Natural killer cell (primary cell): ENCODE results near the gene RBMY1A1. TPM values are rescaled to one million over a fixed set of nuclear protein-coding genes. Genes with fewer than 3 reads are reported as not detected.
"Not testable (repeated sequence)": the region's sequence is repeated elsewhere in the genome, so short reads cannot be mapped to it uniquely, and the experiment has no call there.

Source experiments
- ATAC-seq, 3 donors: fragments of 150-1000 bp in 2 of 3; fragments of 200-7000 bp in 1 of 3; cut with Tn5 transposase; 1 replicate in 1 of 3; 2 replicates in 2 of 3; pipeline ENCODE4 v1.10.0; 2021; ENCODE audit warnings: mild to moderate bottlenecking in 2 of 3, moderate library complexity in 2 of 3
- DNase-seq, 2 donors: peaks; one replicate each; pipeline versions ENCODE4 v3.0.0 to v3.0.0-alpha.2; 2013 to 2021; ENCODE audit warnings: mixed read lengths in 1 of 2
- H3K27ac ChIP-seq: one replicate; pipeline ENCODE4 v1.5.1; 2013; ENCODE audit warnings: mild to moderate bottlenecking, low read length
- H3K27me3 ChIP-seq: one replicate; pipeline ENCODE4 v1.6.1; 2013; ENCODE audit warnings: low read length; ENCODE audit not compliant: control insufficient read depth, insufficient read depth
- H3K36me3 ChIP-seq: one replicate; pipeline ENCODE4 v1.6.1; 2013; ENCODE audit warnings: low read length; ENCODE audit not compliant: control insufficient read depth, insufficient read depth
- H3K4me1 ChIP-seq: one replicate; pipeline ENCODE4 v1.6.1; 2013; ENCODE audit warnings: low read length; ENCODE audit not compliant: control insufficient read depth, insufficient read depth
- H3K4me3 ChIP-seq: one replicate; pipeline ENCODE4 v1.5.1; 2013; ENCODE audit warnings: low read length
- H3K9me3 ChIP-seq: one replicate; pipeline ENCODE4 v1.6.1; 2013; ENCODE audit warnings: low read length; ENCODE audit not compliant: control insufficient read depth, insufficient read depth
- H3K27ac Mint-ChIP-seq, 2 donors: one replicate each; pipeline ENCODE4 v1.8.0; 2022; ENCODE audit warnings: mild to moderate bottlenecking in 2 of 2, mixed read lengths in 2 of 2, moderate library complexity in 1 of 2
- H3K27me3 Mint-ChIP-seq, 2 donors: one replicate each; pipeline ENCODE4 v1.8.0; 2022; ENCODE audit warnings: low read depth in 2 of 2, mixed read lengths in 2 of 2
- H3K36me3 Mint-ChIP-seq: one replicate; pipeline ENCODE4 v1.8.0; 2022; ENCODE audit warnings: mixed read lengths
- H3K4me1 Mint-ChIP-seq, 2 donors: one replicate each; pipeline ENCODE4 v1.8.0; 2022; ENCODE audit warnings: mixed read lengths in 2 of 2
- H3K4me3 Mint-ChIP-seq: one replicate; pipeline ENCODE4 v1.8.0; 2022; ENCODE audit warnings: mild to moderate bottlenecking, moderate library complexity, mixed read lengths
- H3K9me3 Mint-ChIP-seq, 2 donors: one replicate each; pipeline ENCODE4 v1.8.0; 2022; ENCODE audit warnings: mixed read lengths in 2 of 2
- WGBS: methylation state at CpG from one replicate; pipeline ENCODE4 v1.1.7; 2013; ENCODE audit warnings: missing lambda C conversion rate; ENCODE audit not compliant: insufficient coverage; 5-methylcytosine and 5-hydroxymethylcytosine counted together
- intact Hi-C: fragments of 100-400 bp; cut with micrococcal nuclease; formaldehyde crosslinking; loops from one replicate; pipeline ENCODE4 v1.14.2; 2022
- total RNA-seq, 4 donors: library from RNA; stranded (reverse); fragments of 120-200 nt in 1 of 4; gene quantifications; one replicate each; pipeline versions ENCODE4 v1.2.3 to v1.2.4, GENCODE V29; 2013 to 2022
- TF ChIP-seq, protein P1 (sequence below): fragments of 200-600 bp; IDR thresholded peaks from one replicate; pipeline ENCODE4 v1.8.0; 2022; ENCODE audit warnings: antibody characterized with exemption

RBMY1A1 gene
- not detected for total RNA-seq
- not detected for total RNA-seq (2013)

DNA sequence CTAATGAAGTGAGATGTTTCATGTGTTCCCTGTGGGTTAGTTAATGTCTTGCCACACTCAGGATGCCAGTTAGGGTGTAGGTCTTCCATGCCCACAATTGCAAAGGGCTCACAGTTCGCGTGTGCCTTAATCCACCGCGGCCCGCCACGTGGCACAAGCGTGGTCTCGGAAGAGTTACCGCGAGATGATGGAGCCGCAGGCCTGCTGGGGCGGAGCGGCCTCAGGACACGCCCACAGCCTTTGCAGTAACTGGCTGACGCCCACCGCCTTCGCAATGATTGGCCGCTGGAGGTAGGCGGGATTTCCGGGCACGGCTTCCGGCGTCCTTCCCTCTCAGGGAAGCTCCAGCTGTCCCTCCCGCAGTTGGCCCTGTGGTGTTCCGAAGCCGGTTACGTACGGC is at the start of gene RBMY1A1:
Gene RBMY1A1, plus strand, starts transcription at position 301 of the 400 bp plus-strand sequence. CDS start 2,013 bp downstream, outside the sequence.
- H3K36me3 Mint-ChIP-seq, DNase-seq, H3K9me3 Mint-ChIP-seq, H3K4me1 Mint-ChIP-seq, H3K27ac Mint-ChIP-seq, H3K36me3 ChIP-seq, H3K27me3 Mint-ChIP-seq, H3K4me3 Mint-ChIP-seq, H3K4me1 ChIP-seq, ATAC-seq, intact Hi-C loops, H3K27me3 ChIP-seq, H3K9me3 ChIP-seq, H3K27ac ChIP-seq, H3K4me3 ChIP-seq: not testable (repeated sequence)
- no CpG with 5 or more reads among the region's 28 CpGs for WGBS

DNA sequence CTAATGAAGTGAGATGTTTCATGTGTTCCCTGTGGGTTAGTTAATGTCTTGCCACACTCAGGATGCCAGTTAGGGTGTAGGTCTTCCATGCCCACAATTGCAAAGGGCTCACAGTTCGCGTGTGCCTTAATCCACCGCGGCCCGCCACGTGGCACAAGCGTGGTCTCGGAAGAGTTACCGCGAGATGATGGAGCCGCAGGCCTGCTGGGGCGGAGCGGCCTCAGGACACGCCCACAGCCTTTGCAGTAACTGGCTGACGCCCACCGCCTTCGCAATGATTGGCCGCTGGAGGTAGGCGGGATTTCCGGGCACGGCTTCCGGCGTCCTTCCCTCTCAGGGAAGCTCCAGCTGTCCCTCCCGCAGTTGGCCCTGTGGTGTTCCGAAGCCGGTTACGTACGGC is 23.6 kb upstream of the RBMY1A1 start, which contains the start of gene RBMY1B:
Gene RBMY1B, plus strand, starts transcription at position 301 of the 400 bp plus-strand sequence. CDS start 2,013 bp downstream, outside the sequence.
- intact Hi-C loops, H3K9me3 Mint-ChIP-seq, DNase-seq, H3K4me3 Mint-ChIP-seq, H3K36me3 ChIP-seq, H3K27ac ChIP-seq, H3K27me3 Mint-ChIP-seq, ATAC-seq, H3K27ac Mint-ChIP-seq, H3K9me3 ChIP-seq, H3K4me1 ChIP-seq, H3K27me3 ChIP-seq, H3K36me3 Mint-ChIP-seq, H3K4me3 ChIP-seq, H3K4me1 Mint-ChIP-seq: not testable (repeated sequence)
- WGBS = no CpG with 5 or more reads among the region's 28 CpGs

DNA sequence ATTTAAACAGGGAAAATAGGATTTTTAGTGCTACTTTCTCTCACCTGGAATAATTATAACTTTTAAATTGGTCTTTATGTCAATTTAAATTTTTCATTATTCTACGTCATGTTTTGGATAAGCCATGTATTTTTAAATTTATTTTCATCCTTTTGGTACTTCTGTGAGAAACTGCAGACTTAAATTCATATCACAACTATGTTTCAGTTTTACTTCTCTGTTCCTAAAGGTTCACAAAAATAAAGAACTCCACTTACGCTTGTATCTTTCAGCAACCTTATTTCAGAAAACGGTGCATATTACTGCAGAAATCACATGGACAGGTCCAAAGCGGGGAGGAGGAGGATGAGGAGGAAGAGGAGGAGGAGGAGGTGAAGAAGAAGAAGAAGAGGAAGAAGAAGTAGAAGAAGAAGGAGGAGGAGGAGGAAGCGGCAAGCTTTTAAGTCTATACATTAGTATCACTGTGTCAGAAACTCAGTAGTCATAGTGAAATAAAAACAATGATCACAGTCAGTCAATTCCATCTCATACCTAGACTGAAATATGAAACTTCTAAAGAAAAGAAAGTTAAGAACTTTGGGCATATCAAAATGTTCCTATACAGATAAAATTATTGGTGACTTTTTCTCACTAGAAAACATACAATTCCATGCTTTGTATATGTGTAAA is 24.8 kb downstream of the RBMY1A1 start:
- DNase-seq, ATAC-seq, H3K4me1 Mint-ChIP-seq, H3K27ac ChIP-seq, H3K4me3 ChIP-seq, H3K9me3 ChIP-seq, H3K27me3 Mint-ChIP-seq, intact Hi-C loops, H3K4me1 ChIP-seq, H3K9me3 Mint-ChIP-seq, H3K4me3 Mint-ChIP-seq, H3K36me3 Mint-ChIP-seq, H3K36me3 ChIP-seq, H3K27me3 ChIP-seq, H3K27ac Mint-ChIP-seq: not testable (repeated sequence)
- no CpG with 5 or more reads among the region's 5 CpGs for WGBS

DNA sequence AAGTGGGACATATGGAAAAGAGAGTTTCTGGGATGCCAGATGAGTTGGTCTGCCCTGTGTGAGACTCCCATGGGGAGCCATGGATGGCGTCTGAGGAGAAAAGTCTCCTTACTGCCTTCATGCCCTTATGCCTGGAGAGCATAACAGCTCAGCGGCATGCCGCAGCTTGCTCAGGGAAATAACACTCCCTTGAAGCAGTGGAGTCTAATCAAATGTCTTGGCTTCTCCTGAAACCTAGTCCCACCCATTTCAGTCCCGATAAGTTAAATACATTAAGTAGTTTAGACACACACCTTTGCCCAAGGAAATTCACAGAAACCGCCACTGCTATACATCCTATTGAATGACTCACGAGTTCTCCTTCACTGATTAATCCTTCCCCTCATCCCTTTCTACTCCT is 50.8 kb downstream of the RBMY1A1 start:
- no peak overlapping the region for H3K27ac ChIP-seq
- Mint-ChIP-seq H3K27ac (no peak overlapping the region), H3K36me3 (no peaks in the 10 kb centered on the region), H3K4me3 (no peak overlapping the region), H3K4me1 (no peaks in the 10 kb centered on the region), H3K27me3 (no peaks in the 10 kb centered on the region), H3K9me3 (peaks cover 0 to 3% of the 10 kb centered on the region in 2 donors)
- intact Hi-C loops = no loop called here
- H3K9me3 ChIP-seq = no peaks in the 10 kb centered on the region
- H3K36me3 ChIP-seq = no peaks in the 10 kb centered on the region
- no peaks in the 10 kb centered on the region for H3K4me1 ChIP-seq
- no peak for ATAC-seq
- DNase-seq = no peak
- H3K4me3 ChIP-seq = no peak overlapping the region
- no peaks in the 10 kb centered on the region for H3K27me3 ChIP-seq
- WGBS = 94% methylated on average over 5 of the region's 6 CpGs
- TF ChIP-seq, protein P1, sequence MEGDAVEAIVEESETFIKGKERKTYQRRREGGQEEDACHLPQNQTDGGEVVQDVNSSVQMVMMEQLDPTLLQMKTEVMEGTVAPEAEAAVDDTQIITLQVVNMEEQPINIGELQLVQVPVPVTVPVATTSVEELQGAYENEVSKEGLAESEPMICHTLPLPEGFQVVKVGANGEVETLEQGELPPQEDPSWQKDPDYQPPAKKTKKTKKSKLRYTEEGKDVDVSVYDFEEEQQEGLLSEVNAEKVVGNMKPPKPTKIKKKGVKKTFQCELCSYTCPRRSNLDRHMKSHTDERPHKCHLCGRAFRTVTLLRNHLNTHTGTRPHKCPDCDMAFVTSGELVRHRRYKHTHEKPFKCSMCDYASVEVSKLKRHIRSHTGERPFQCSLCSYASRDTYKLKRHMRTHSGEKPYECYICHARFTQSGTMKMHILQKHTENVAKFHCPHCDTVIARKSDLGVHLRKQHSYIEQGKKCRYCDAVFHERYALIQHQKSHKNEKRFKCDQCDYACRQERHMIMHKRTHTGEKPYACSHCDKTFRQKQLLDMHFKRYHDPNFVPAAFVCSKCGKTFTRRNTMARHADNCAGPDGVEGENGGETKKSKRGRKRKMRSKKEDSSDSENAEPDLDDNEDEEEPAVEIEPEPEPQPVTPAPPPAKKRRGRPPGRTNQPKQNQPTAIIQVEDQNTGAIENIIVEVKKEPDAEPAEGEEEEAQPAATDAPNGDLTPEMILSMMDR = no peak

DNA sequence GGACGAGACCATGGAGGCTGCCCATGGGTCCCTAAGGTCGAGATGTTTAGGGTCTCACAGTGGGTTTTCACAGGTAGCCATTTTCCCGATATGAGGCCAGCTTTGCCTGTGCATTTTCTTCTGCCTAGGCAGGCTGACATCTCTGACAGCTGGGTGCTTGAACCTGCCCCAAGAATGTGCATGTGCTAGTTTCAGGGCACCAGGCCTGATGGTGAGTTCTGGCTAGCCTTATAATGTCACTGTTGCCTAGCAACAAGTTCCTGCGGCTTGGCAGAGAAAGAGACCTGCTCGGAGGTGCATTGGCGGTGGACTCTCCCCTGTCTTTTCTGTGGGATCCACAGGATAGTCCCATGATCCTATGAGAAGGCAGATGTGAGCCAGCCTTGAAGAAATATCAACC is 51.8 kb downstream of the RBMY1A1 start:
- H3K9me3 ChIP-seq, H3K9me3 Mint-ChIP-seq, H3K36me3 Mint-ChIP-seq, DNase-seq, H3K4me3 ChIP-seq, H3K27me3 Mint-ChIP-seq, intact Hi-C loops, H3K4me1 ChIP-seq, H3K27ac ChIP-seq, ATAC-seq, H3K36me3 ChIP-seq, H3K4me1 Mint-ChIP-seq, H3K4me3 Mint-ChIP-seq, H3K27me3 ChIP-seq, H3K27ac Mint-ChIP-seq: not testable (repeated sequence)
- WGBS = 93% methylated on average over 6 of the region's 6 CpGs
